CD4-positive, alpha-beta memory T cell (primary cell): Measurements from ENCODE around the gene BOD1L2. TPM values are rescaled to one million over a fixed set of nuclear protein-coding genes. Genes with fewer than 3 reads are reported as not detected.

Source experiments
- CTCF ChIA-PET: fragments of 350-600 bp; sonication (Branson Sonifier 250); formaldehyde crosslinking; loops from one replicate; lab custom pipeline; 2021; ENCODE audit warnings: inconsistent platforms; ENCODE audit not compliant: partially characterized antibody; lab: Charles Lee
- POLR2A ChIA-PET: fragments of 350-600 bp; sonication (Branson Sonifier 250); formaldehyde crosslinking; loops from one replicate; lab custom pipeline; 2021; ENCODE audit not compliant: partially characterized antibody; lab: Charles Lee
- DNase-seq, 5 donors: peaks; one replicate each; pipeline versions ENCODE4 v3.0.0 to v3.0.0-alpha.2; 2020 to 2022; ENCODE audit warnings: mixed read lengths in 1 of 5
- H3K27ac ChIP-seq: one replicate; pipeline ENCODE4 v1.7.0; 2013; ENCODE audit warnings: low read depth, low read length
- H3K27me3 ChIP-seq: 2 replicates; pipeline ENCODE4 v1.7.0; 2013; ENCODE audit warnings: mild to moderate bottlenecking, low read length, moderate library complexity; ENCODE audit not compliant: insufficient read depth
- H3K36me3 ChIP-seq: 2 replicates; pipeline ENCODE4 v1.7.0; 2013; ENCODE audit warnings: mild to moderate bottlenecking, low read length, moderate library complexity; ENCODE audit not compliant: insufficient read depth
- H3K4me1 ChIP-seq: 2 replicates; pipeline ENCODE4 v1.7.0; 2013; ENCODE audit warnings: mild to moderate bottlenecking, low read length, moderate library complexity; ENCODE audit not compliant: insufficient read depth
- H3K4me3 ChIP-seq, 2 donors: one replicate each; pipeline ENCODE4 v1.7.0; 2013; ENCODE audit warnings: low read length in 2 of 2, mild to moderate bottlenecking in 1 of 2
- H3K9me3 ChIP-seq, 2 donors: one replicate each; pipeline ENCODE4 v1.7.0; 2013; ENCODE audit warnings: low read length in 2 of 2, control low read depth in 1 of 2; ENCODE audit not compliant: control insufficient read depth in 1 of 2
- H3K27ac Mint-ChIP-seq, 7 donors: one replicate each; pipeline ENCODE4 v1.8.0; 2020 to 2021; ENCODE audit warnings: mixed read lengths in 7 of 7, mild to moderate bottlenecking in 6 of 7, inconsistent platforms in 3 of 7, moderate library complexity in 3 of 7
- H3K27me3 Mint-ChIP-seq, 2 donors: one replicate each; pipeline ENCODE4 v1.8.0; 2020 to 2021; ENCODE audit warnings: mixed read lengths in 2 of 2
- H3K36me3 Mint-ChIP-seq, 2 donors: one replicate each; pipeline ENCODE4 v1.8.0; 2020 to 2021; ENCODE audit warnings: mixed read lengths in 2 of 2, inconsistent platforms in 1 of 2, mild to moderate bottlenecking in 1 of 2
- H3K4me1 Mint-ChIP-seq, 4 donors: one replicate each; pipeline ENCODE4 v1.8.0; 2020 to 2021; ENCODE audit warnings: mixed read lengths in 4 of 4, mild to moderate bottlenecking in 1 of 4
- H3K4me3 Mint-ChIP-seq, 8 donors: one replicate each; pipeline ENCODE4 v1.8.0; 2020 to 2021; ENCODE audit warnings: mixed read lengths in 8 of 8, mild to moderate bottlenecking in 7 of 8, moderate library complexity in 6 of 8, inconsistent platforms in 3 of 8
- H3K9me3 Mint-ChIP-seq, 8 donors: one replicate each; pipeline ENCODE4 v1.8.0; 2020 to 2021; ENCODE audit warnings: mixed read lengths in 8 of 8, mild to moderate bottlenecking in 5 of 8, inconsistent platforms in 3 of 8, moderate library complexity in 1 of 8
- intact Hi-C: fragments of 100-400 bp; cut with micrococcal nuclease; formaldehyde crosslinking; loops from one replicate; pipeline ENCODE4 v1.15.1; 2023
- polyA plus RNA-seq, 2 donors: library from polyadenylated mRNA; unstranded; fragments of 300-500 nt; fragmentation: Illumina TruSeq; gene quantifications; one replicate each; pipeline ENCODE4 v1.2.3, GENCODE V29; 2021
- total RNA-seq, 2 experiments: library from RNA; stranded (reverse); gene quantifications; one replicate each; pipeline ENCODE4 v1.2.3, GENCODE V29; 2021

Gene BOD1L2
- total and polyA plus RNA-seq, 4 experiments from 2014 or later: not detected

GRCh38 chr18:57198073-57198472 is 51.2 kb downstream of the BOD1L2 start:
- no peaks in the 10 kb centered on the region for H3K27me3 ChIP-seq
- H3K27ac ChIP-seq: no peak overlapping the region
- intact Hi-C loops: no loop called here
- no peak overlapping the region for H3K27ac Mint-ChIP-seq
- no peaks in the 10 kb centered on the region for H3K36me3 ChIP-seq
- no peak for DNase-seq
- CTCF ChIA-PET: no interaction called here
- H3K36me3 Mint-ChIP-seq: no peaks in the 10 kb centered on the region
- peaks cover 3 to 14% of the 10 kb centered on the region in 2 donors for H3K27me3 Mint-ChIP-seq
- no peaks in the 10 kb centered on the region for H3K4me1 ChIP-seq
- H3K9me3 Mint-ChIP-seq: peaks cover 0 to 2% (median 0%) of the 10 kb centered on the region in 8 donors
- POLR2A ChIA-PET: no interaction called here
- no peaks in the 10 kb centered on the region for H3K4me1 Mint-ChIP-seq
- H3K4me3 ChIP-seq: no peak overlapping the region
- H3K9me3 ChIP-seq: no peaks in the 10 kb centered on the region
- H3K4me3 Mint-ChIP-seq: no peak overlapping the region

Other genes starting within 250 kb of the BOD1L2 start
- gene ST8SIA3, start 205.5 kb downstream of the BOD1L2 start, total RNA-seq: not detected
- not detected for gene ST8SIA3, start 205.5 kb downstream of the BOD1L2 start, polyA plus RNA-seq